Keratinocyte (primary cell): ENCODE data around the gene ZNF496. TPM values are rescaled to one million over a fixed set of nuclear protein-coding genes. Genes with fewer than 3 reads are reported as not detected.

Experiments
- DNase-seq: peaks from one replicate; pipeline ENCODE4 v3.0.0-alpha.2; 2011; ENCODE audit warnings: low read depth, missing footprints, low spot score
- FAIRE-seq: peaks from 2 replicates; lab custom pipeline; 2011; peaks lifted over from hg19 to GRCh38; lab: Jason Lieb, UNC
- H2AFZ ChIP-seq: 2 replicates; pipeline ENCODE4 v1.6.0; 2012; ENCODE audit warnings: low read length, control low read depth, inconsistent platforms; ENCODE audit not compliant: control insufficient read depth
- H3K27ac ChIP-seq: 2 replicates; pipeline ENCODE4 v1.5.1; 2011; ENCODE audit warnings: low read length; ENCODE audit not compliant: control insufficient read depth, insufficient read depth
- H3K27me3 ChIP-seq: 3 replicates; pipeline ENCODE4 v1.6.0; 2011; ENCODE audit warnings: low read length; ENCODE audit not compliant: control insufficient read depth, insufficient read depth; ENCODE audit errors: extremely low read depth
- H3K36me3 ChIP-seq, 2 experiments: 2 replicates in 1 of 2; 3 replicates in 1 of 2; pipeline ENCODE4 v1.5.1; 2011; ENCODE audit warnings: low read length in 2 of 2, mild to moderate bottlenecking in 1 of 2; ENCODE audit not compliant: control insufficient read depth in 2 of 2, insufficient read depth in 2 of 2; ENCODE audit errors: extremely low read depth in 1 of 2
- H3K4me1 ChIP-seq: 3 replicates; pipeline ENCODE4 v1.5.1; 2011; ENCODE audit warnings: low read length; ENCODE audit not compliant: control insufficient read depth, insufficient read depth; ENCODE audit errors: extremely low read depth
- H3K4me2 ChIP-seq: 3 replicates; pipeline ENCODE4 v1.6.0; 2011; ENCODE audit warnings: low read depth, low read length; ENCODE audit not compliant: control insufficient read depth, insufficient read depth; ENCODE audit errors: extremely low read depth
- H3K4me3 ChIP-seq, 3 experiments: fragments of 200-600 bp in 1 of 3; sonication (generic) in 1 of 3; 2 replicates in 2 of 3; 3 replicates in 1 of 3; pipeline ENCODE4 v1.5.1; 2011 to 2016; ENCODE audit warnings: low read length in 3 of 3, mild to moderate bottlenecking in 3 of 3, control low read depth in 2 of 3, inconsistent platforms in 1 of 3, low read depth in 1 of 3, mixed read lengths in 1 of 3, mixed run types in 1 of 3, moderate library complexity in 1 of 3; ENCODE audit not compliant: control insufficient read depth in 2 of 3, insufficient read depth in 2 of 3; ENCODE audit errors: extremely low read depth in 1 of 3
- H3K79me2 ChIP-seq: 2 replicates; pipeline ENCODE4 v1.6.0; 2012; ENCODE audit warnings: low read length; ENCODE audit not compliant: control insufficient read depth, insufficient read depth
- H3K9ac ChIP-seq: 3 replicates; pipeline ENCODE4 v1.6.0; 2011; ENCODE audit warnings: low read length; ENCODE audit not compliant: control insufficient read depth, insufficient read depth; ENCODE audit errors: extremely low read depth
- H3K9me1 ChIP-seq: 3 replicates; pipeline ENCODE4 v1.6.0; 2011; ENCODE audit warnings: low read length; ENCODE audit not compliant: control insufficient read depth, insufficient read depth; ENCODE audit errors: extremely low read depth
- H3K9me3 ChIP-seq: 2 replicates; pipeline ENCODE4 v1.5.1; 2012; ENCODE audit warnings: low read depth, low read length; ENCODE audit not compliant: control insufficient read depth
- H4K20me1 ChIP-seq: 3 replicates; pipeline ENCODE4 v1.6.0; 2011; ENCODE audit warnings: low read length; ENCODE audit not compliant: control insufficient read depth, insufficient read depth; ENCODE audit errors: extremely low read depth
- EZH2 ChIP-seq: IDR thresholded peaks from one replicate; pipeline ENCODE4 v1.6.1; 2012; ENCODE audit warnings: inconsistent platforms, mild to moderate bottlenecking, low read length, moderate library complexity
- dilution Hi-C: fragments of 300-500 bp; cut with MboI; formaldehyde crosslinking; loops from one replicate; pipeline ENCODE4 v1.7.0; 2020; ENCODE audit warnings: low sequenced_read_pairs; ENCODE audit not compliant: extremely low pct_ligation_motif_present
- polyA plus RNA-seq, 5 experiments: library from polyadenylated mRNA; depleted of rRNA in 3 of 5; stranded (reverse) in 3 of 5; stranded (forward) in 1 of 5; unstranded in 1 of 5; fragments of >200 nt; gene quantifications; 1 replicate in 1 of 5; 2 replicates in 3 of 5; 3 replicates in 1 of 5; pipeline versions ENCODE4 v1.2.1 to v1.2.3, GENCODE V29; 2011 to 2012; ENCODE audit warnings: missing spikeins in 2 of 5, low read depth in 1 of 5, low replicate concordance in 1 of 5
- TF ChIP-seq, protein P1 (sequence below), 3 experiments: IDR thresholded peaks in 1 of 3; conservative IDR thresholded peaks in 1 of 3; optimal IDR thresholded peaks in 1 of 3; 2 replicates in 2 of 3; 3 replicates in 1 of 3; pipeline versions ENCODE3 to v1.5.1; 2011; ENCODE audit warnings: low read length in 3 of 3, mild to moderate bottlenecking in 3 of 3, moderate library complexity in 2 of 3, control low read depth in 1 of 3, inconsistent platforms in 1 of 3; ENCODE audit not compliant: insufficient read depth in 2 of 3; ENCODE audit errors: extremely low read depth in 1 of 3

The ZNF496 gene
- polyA plus RNA-seq, 1 donor (not counting 4 experiments of a cell fraction or from before 2014, with no cell fraction given), result 8.9 TPM

DNA sequence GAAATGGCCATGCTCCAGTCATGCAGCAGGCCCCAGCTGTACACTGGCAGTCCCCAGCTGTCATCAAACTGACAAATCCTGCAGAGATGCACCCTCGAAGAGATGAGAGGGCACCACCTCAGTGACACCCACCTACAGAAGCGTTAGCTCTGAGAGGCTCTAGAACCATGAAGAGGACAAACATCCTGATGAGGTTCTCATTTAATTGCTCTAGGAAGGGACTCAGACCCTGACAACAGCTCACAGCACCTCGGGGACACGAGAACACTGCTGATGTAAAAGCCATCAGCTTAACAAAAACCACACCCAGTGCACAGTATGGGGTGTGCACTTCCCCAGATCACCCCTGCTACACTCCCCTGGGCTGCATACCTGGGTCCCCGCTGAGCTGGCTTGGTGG lies 3.4 kb downstream of the ZNF496 start:
- dilution Hi-C loops, result no loop called here
- H4K20me1 ChIP-seq, result no peaks in the 10 kb centered on the region
- no peak overlapping the region for H3K4me3 ChIP-seq
- H2AFZ ChIP-seq, result no peak overlapping the region
- H3K4me2 ChIP-seq, result no peak overlapping the region
- peaks cover 24% of the 10 kb centered on the region for H3K79me2 ChIP-seq
- H3K36me3 ChIP-seq, result peaks cover 3 to 16% of the 10 kb centered on the region in 2 experiments
- no peak overlapping the region for H3K27ac ChIP-seq
- H3K4me1 ChIP-seq, result peaks cover 12% of the 10 kb centered on the region
- no peak for FAIRE-seq
- no peaks in the 10 kb centered on the region for H3K27me3 ChIP-seq
- no peak for TF ChIP-seq EZH2
- TF ChIP-seq, protein P1, sequence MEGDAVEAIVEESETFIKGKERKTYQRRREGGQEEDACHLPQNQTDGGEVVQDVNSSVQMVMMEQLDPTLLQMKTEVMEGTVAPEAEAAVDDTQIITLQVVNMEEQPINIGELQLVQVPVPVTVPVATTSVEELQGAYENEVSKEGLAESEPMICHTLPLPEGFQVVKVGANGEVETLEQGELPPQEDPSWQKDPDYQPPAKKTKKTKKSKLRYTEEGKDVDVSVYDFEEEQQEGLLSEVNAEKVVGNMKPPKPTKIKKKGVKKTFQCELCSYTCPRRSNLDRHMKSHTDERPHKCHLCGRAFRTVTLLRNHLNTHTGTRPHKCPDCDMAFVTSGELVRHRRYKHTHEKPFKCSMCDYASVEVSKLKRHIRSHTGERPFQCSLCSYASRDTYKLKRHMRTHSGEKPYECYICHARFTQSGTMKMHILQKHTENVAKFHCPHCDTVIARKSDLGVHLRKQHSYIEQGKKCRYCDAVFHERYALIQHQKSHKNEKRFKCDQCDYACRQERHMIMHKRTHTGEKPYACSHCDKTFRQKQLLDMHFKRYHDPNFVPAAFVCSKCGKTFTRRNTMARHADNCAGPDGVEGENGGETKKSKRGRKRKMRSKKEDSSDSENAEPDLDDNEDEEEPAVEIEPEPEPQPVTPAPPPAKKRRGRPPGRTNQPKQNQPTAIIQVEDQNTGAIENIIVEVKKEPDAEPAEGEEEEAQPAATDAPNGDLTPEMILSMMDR (optimal IDR thresholded peaks at IDR 0.05 in 1 of 3, IDR thresholded peaks at IDR 0.05 in 1 of 3, conservative IDR thresholded peaks at IDR 0.05 in 1 of 3; ENCODE audit: extremely low read depth in 1 of 3, insufficient read depth in 2 of 3, low read length in 3 of 3), result no peak
- no peaks in the 10 kb centered on the region for H3K9me1 ChIP-seq
- no peaks in the 10 kb centered on the region for H3K9me3 ChIP-seq
- DNase-seq, result no peak
- H3K9ac ChIP-seq, result no peak overlapping the region

DNA sequence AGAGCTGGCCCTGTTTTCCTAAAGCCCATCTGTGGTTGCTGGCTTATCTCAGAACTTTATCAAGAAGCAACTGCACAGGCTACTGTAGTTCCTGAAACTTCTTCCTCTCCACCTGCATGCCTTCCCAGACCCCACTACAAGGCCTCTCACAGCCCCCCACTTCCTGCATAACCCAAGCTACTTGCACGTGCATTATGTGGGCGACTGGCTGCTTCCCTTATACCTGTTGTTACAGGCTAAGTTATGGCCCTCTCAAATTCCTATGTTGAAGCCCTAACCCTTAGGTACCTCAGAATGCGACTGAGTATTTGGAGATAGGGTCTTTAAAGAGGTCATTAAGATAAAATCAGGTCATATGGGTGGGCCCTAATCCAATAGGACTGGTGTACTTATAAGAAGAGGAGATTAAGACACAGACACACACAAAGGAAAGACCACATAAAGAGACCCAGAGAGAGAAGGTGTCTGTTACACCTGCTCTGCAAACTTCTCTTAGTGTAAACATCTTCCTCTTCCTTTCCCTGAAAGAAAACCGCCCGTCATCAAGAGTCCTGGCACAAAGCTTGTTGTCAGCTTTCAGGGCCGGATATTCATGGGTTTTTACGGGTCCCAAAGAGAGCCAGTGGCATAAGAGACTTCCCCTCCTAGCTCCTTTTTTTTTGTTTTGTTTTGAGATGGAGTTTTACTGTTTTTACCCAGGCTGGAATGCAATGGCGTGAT lies 5.1 kb downstream of the ZNF496 start:
- Histone ChIP-seq H3K4me1 (peaks cover 7% of the 10 kb centered on the region), H3K4me2 (no peak overlapping the region), H3K79me2 (peaks cover 16% of the 10 kb centered on the region), H3K27me3 (no peaks in the 10 kb centered on the region), H3K36me3 (peaks cover 8 to 16% of the 10 kb centered on the region in 2 experiments), H3K4me3 (no peak overlapping the region), H3K27ac (no peak overlapping the region), H3K9ac (no peak overlapping the region), H3K9me1 (no peaks in the 10 kb centered on the region), H3K9me3 (no peaks in the 10 kb centered on the region), H4K20me1 (no peaks in the 10 kb centered on the region), H2AFZ (no peak overlapping the region)
- FAIRE-seq (no peak), DNase-seq (no peak)
- dilution Hi-C loops, result no loop called here
- no peak for TF ChIP-seq EZH2
- TF ChIP-seq, protein P1 (optimal IDR thresholded peaks at IDR 0.05 in 1 of 3, IDR thresholded peaks at IDR 0.05 in 1 of 3, conservative IDR thresholded peaks at IDR 0.05 in 1 of 3; ENCODE audit: extremely low read depth in 1 of 3, insufficient read depth in 2 of 3, low read length in 3 of 3), result no peak
